Measurements from ENCODE around the gene LGMN. TPM values are rescaled to one million over a fixed set of nuclear protein-coding genes. Genes with fewer than 3 reads are reported as not detected.

Gene LGMN
- total and polyA plus RNA-seq, 3 donors from 2014 or later = 58.1 to 102 (median 88.9) TPM

- DNase-seq = no peak
- H3K27me3 ChIP-seq = no peaks in the 10 kb centered on the region
- no peaks in the 10 kb centered on the region for H3K9me3 ChIP-seq
- 72 to 77% methylated on average over 12 to 13 of the region's 13 CpGs for WGBS, 2 donors
- H3K36me3 ChIP-seq (ENCODE audit: low read depth, missing control alignments) = no peaks in the 10 kb centered on the region
- TF ChIP-seq POLR2A (IDR thresholded peaks at IDR 0.05) (no peak), CTCF (IDR thresholded peaks at IDR 0.05) (no peak)
- H3K4me1 ChIP-seq = no peaks in the 10 kb centered on the region
- intact Hi-C loops (cut with DNase I; ENCODE audit: low total_unique reads) = no loop called here
- no peak overlapping the region for H3K27ac ChIP-seq
- H3K4me3 ChIP-seq = no peak overlapping the region
Measured at GRCh38 chr14:92709340-92710000, 39.0 kb downstream of the LGMN start.

- Histone ChIP-seq H3K9me3 (no peaks in the 10 kb centered on the region), H3K4me3 (no peak overlapping the region), H3K27me3 (no peaks in the 10 kb centered on the region), H3K4me1 (no peaks in the 10 kb centered on the region), H3K36me3 (ENCODE audit: low read depth, missing control alignments) (no peaks in the 10 kb centered on the region), H3K27ac (no peak overlapping the region)
- TF ChIP-seq CTCF (IDR thresholded peaks at IDR 0.05) (no peak), POLR2A (IDR thresholded peaks at IDR 0.05) (no peak)
- 88 to 90% methylated on average over 14 to 15 of the region's 15 CpGs for WGBS, 2 donors
- no peak for DNase-seq
- intact Hi-C loops (cut with DNase I; ENCODE audit: low total_unique reads) = no loop called here
Measured at GRCh38 chr14:92706386-92706785, 42.0 kb downstream of the LGMN start.

- H3K9me3 ChIP-seq = no peaks in the 10 kb centered on the region
- H3K4me3 ChIP-seq = no peak overlapping the region
- H3K4me1 ChIP-seq = no peaks in the 10 kb centered on the region
- intact Hi-C loops (cut with DNase I; ENCODE audit: low total_unique reads) = no loop called here
- no peak for DNase-seq
- H3K36me3 ChIP-seq (ENCODE audit: low read depth, missing control alignments) = no peaks in the 10 kb centered on the region
- H3K27me3 ChIP-seq = no peaks in the 10 kb centered on the region
- WGBS, 2 donors = 83 to 88% methylated on average over 6 to 11 of the region's 11 CpGs
- TF ChIP-seq POLR2A (IDR thresholded peaks at IDR 0.05) (no peak), CTCF (IDR thresholded peaks at IDR 0.05) (no peak)
- no peak overlapping the region for H3K27ac ChIP-seq
Measured at GRCh38 chr14:92704821-92705220, 43.6 kb downstream of the LGMN start.

- TF ChIP-seq POLR2A (IDR thresholded peaks at IDR 0.05) (no peak), CTCF (IDR thresholded peaks at IDR 0.05) (no peak)
- Histone ChIP-seq H3K4me1 (no peaks in the 10 kb centered on the region), H3K27me3 (no peaks in the 10 kb centered on the region), H3K27ac (no peak overlapping the region), H3K9me3 (no peaks in the 10 kb centered on the region), H3K4me3 (no peak overlapping the region), H3K36me3 (ENCODE audit: low read depth, missing control alignments) (no peaks in the 10 kb centered on the region)
- intact Hi-C loops (cut with DNase I; ENCODE audit: low total_unique reads) = no loop called here
- WGBS, 2 donors = 85 to 86% methylated on average over 23 of the region's 23 CpGs
- no peak for DNase-seq
Measured at GRCh38 chr14:92704036-92704804, 44.2 kb downstream of the LGMN start.
